GM18873 (cell line): ENCODE measurements around the gene CATSPERB.
"Not testable (repeated sequence)": the region's sequence is repeated elsewhere in the genome, so short reads cannot be mapped to it uniquely, and the experiment has no call there.

Source experiments
- ATAC-seq: cut with Tn5 transposase; IDR thresholded peaks from one replicate; pipeline ENCODE4 v1.9.1; 2021; ENCODE audit warnings: mild to moderate bottlenecking, moderate library complexity, moderate number of reproducible peaks; ENCODE audit not compliant: unreplicated experiment, low FRiP score

CATSPERB gene

DNA sequence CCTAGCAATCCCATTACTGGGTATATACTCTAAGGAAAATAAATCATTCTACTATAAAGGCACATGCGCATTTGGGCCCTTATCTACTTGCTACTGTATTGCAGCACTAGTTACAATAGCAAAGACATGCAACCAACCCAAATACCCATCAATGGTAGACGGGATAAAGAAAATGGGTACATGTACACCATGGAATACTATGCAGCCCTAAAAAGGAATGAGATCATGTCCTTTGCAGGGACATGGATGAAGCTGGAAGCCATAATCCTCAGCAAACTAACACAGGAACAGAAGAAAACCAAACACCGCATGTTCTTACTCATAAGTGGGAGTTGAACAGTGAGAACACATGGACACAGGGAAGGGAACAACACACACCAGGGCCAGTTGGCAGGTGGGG is 54.2 kb downstream of the CATSPERB start:
- ATAC-seq, result not testable (repeated sequence)

DNA sequence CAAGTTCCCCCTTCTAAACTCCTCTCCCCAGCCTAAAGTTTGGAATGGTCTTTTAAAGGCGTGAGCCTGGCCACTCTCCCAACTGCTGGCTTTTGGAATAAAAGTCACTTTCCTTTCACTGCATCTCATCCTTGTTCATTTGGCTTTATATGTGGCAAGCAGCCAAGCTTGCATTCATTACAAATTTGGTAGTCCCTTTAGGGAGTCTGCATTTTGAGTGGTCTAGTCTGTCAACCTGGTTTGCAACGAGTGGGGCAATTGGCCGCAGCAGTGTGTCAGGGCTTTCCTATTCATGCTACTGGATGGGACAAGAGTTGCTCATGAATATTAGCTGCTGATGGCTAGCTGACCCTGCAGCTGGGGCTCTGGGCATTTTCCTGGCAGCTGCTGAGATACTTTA is 57.0 kb downstream of the CATSPERB start:
- ATAC-seq, result no peak

DNA sequence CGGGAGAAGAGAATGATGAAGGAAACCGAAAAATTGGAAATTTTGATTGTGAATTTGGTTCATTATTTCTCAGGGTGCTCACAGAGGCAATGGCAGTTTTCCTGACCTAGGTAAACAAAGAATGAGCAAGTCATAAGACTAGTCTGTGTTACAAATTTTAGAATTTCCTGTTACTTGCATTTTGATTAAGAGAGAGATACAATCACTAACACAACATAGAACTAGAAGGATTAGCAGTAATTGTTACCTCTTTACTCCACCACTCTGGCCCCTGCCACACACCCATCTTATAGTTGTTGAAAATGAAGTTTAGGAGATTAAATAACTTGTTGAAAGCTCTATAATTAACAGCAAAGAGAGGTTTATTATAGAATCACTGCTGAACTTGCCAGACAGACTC is 62.0 kb downstream of the CATSPERB start:
- no peak for ATAC-seq

DNA sequence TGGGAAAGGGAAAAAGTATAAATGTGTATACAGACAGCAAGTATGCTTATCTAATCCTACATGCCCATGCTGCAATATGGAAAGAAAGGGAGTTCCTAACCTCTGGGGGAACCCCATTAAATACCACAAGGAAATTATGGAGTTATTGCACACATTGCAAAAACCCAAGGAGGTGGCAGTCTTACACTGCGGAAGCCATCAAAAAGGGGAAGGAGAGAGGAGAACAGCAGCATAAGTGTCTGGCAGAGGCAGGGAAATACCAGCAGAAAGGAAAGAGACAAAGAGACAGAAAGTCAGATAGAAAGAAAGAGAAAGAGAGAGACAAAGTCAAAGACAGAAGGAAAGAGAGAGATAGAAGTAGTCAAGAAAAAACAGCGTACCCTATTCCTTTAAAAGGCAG is 64.8 kb downstream of the CATSPERB start:
- not testable (repeated sequence) for ATAC-seq

DNA sequence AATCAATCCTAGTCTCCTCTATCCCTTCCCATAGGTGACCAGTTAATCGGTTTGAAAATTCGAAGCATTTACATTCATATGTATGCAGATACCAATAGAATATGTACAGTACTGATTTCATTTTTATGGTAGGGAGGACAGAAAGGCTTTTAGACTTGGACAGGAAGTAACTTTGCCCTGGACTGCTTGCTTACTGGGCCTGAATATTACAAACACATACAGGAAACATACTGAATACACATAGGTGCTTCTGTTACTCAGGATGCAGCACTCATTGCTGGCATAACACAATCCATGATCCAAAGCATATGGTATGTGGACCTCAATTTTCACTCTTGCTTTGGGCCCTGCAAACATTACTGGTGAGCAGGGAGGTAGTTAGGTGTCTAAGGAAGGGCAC is 71.1 kb downstream of the CATSPERB start:
- no peak for ATAC-seq

DNA sequence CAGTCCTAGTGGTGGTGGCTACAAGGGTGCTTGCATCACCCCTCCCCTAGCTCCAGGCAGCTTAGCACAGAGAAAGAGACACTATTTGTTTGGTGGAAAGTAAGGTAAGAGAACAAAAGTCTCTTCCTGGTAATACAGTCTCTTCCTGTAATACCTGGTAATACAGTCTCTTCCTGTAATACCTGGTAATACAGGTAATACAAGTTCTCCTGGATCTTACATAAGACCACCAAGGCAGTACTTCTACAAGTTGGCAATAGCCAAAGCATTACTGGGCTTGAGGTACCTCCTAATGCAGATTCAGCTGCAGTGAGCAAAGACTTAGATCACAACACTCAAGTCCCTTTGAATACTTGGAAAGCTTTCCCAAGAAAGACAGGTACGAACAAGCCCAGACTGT is 77.0 kb downstream of the CATSPERB start:
- no peak for ATAC-seq

DNA sequence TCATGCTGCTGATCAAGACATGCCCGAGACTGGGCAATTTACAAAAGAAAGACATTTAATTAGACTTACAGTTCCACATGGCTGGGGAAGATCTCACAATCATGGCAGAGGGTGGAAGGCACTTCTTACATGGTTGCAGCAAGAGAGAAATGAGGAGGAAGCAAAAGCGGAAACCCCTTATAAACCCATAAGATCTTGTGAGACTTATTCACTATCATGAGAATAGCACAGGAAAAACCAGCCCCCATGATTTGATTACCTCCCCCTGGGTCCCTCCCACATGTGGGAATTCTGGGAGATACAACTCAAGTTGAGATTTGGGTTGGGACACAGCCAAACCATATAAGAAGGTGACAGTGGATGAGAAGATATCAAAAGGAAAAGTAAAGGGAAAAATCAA is 78.4 kb downstream of the CATSPERB start:
- ATAC-seq, result no peak

DNA sequence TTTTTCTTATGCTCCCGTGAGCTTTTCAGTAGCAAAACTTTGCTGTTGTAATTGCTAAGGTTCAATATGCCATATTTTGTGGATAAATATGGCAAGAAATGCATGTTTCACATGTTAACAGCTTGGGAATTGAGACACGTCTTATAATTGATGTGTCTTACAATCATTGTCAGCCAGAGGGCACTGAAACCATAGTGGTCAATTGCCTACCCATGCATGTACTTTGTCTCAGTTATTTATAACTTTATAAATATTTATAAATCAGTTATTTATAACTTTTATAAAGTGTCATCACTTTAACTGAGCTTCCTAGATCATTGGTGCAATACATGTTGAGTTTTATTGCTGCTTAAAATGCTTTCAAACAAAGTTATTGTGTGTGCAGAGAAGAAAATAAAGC is 82.0 kb downstream of the CATSPERB start:
- ATAC-seq, result no peak

DNA sequence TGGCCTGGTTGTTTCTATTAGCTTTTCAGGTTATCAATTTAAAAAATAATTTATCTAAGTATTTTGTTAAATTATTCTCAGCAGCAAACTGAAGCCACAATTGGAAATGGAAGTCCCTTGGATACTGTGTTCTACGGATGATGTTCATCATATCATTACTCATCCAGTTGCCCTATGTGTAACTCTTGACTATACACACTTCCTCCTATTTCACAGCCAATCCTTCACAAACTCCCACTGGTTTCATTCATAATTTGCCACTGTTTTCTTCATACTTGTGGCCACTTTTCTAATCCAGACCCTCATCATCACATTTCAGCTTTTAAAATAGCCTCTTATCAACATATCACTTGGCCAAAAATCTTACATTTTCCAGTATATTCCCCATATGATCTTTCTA is 84.0 kb downstream of the CATSPERB start:
- no peak for ATAC-seq

DNA sequence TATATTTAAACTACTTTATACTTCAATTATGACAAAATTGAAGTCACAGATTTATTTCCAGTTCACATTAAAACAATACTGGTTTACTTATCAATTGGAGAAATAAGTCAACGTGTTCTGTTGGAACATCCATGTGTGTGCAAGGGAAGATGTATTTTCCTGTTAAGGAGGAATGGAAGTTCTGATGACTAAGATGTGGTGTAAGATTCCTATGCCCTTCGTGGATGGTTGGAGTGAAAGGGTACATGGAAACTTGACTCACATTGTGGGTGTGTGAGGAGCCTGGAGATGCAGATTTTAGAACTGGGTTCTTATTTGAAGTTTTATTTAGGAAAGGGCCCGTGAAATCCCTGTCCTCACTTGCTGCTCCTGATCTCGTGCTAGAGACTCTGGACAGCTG is 95.3 kb downstream of the CATSPERB start:
- no peak for ATAC-seq

DNA sequence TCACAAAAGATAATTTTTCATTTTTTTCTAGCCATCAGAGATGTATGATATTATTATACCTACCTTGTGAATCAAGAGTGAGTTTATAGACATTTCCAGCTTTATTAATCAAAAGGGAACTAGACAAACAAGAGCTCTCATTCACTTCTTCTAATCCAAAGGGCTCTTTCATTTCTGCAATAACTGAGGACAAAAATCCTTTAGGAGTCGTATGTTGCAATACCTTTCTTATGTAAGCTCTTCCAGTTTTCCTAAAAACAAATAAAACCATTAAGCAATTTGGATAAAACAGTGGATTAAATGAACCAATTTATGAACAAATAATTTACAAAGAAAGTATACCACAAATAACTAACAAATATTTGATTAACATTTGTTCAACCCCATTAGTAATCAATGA is 107.1 kb downstream of the CATSPERB start:
- no peak for ATAC-seq

DNA sequence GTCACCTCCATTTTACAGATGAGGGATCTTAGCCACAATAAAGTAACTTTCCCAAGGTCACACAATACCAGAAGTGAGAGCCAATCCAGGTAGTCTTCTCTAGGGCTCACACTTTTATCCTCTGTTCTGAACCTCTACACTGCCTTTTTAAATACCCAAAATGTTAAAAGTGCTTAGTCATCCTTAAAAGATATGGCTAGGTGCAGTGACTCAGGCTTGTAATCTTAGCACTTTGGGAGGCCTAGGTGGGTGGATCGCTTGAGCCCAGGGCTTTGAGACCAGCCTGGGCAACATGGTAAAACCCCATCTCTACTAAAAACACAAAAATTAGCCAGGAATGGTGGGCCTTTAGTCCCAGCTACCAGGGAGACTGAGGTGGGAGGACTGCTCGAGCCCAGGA is 117.7 kb downstream of the CATSPERB start:
- no peak for ATAC-seq

DNA sequence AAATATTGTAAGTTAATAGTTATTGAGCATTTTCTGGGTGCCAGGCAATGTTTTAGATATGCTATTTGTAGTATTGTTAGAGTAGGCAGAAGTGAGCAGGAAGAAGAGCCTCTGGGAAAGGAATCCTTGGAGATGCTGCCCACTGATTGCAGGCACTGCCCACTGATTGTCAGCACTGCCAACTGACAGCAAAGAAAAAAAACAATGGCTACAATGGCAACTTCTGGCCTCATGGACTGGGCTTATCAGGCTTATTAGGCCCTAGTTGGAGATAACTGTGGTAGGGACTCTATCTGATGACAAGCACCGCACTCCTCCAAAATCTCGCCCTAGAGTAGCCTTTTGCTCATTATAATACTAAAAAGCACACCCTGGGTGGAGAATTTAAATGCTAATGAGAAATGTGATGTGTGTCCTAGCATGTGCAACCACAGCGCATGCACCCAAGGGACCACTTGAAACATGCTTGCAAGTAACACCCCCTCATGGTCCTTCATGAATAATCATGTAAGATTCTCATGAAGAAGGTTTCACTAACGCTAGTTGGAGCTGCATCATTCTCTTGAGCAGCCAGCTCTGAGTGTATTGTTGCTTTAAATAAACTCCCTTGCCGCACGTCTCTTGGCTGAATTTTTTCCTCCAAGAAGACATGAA is 118.3 kb downstream of the CATSPERB start:
- no peak for ATAC-seq

DNA sequence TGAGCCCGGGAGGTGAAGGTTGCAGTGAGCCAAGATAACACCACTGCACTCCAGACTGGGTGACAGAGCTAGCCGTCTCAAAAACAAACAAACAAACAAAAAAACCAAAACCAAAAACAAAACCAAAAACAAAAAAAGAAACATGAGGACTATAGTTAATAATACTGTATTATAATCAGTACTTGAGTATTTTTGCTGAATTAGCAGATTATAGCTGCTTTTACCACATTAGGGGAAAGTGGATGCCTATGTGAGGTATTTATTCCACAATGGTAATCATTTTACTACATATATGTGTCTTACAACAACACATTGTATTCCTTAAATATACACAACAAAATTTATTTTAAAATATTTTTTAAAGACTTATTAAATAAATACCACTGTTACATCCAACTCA is 120.4 kb downstream of the CATSPERB start:
- no peak for ATAC-seq

DNA sequence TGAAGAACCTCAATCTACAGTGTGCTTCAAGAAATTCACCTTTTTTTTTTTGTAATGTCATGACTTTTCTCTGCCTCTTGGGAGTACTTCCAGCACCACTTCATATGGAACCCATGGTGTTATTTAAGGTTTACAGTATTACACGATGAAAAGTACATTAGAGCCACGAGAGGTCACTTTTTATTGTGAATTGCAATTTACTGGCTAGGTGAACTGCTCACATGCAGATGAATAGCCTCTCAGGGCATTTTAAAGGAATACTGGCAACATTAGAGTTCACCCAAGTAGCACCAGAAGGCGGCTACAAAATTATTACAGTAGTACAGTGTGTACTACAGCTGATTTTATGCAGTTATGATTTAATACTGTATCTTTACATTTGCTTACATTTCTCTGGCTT is 122.7 kb downstream of the CATSPERB start:
- ATAC-seq, result no peak

DNA sequence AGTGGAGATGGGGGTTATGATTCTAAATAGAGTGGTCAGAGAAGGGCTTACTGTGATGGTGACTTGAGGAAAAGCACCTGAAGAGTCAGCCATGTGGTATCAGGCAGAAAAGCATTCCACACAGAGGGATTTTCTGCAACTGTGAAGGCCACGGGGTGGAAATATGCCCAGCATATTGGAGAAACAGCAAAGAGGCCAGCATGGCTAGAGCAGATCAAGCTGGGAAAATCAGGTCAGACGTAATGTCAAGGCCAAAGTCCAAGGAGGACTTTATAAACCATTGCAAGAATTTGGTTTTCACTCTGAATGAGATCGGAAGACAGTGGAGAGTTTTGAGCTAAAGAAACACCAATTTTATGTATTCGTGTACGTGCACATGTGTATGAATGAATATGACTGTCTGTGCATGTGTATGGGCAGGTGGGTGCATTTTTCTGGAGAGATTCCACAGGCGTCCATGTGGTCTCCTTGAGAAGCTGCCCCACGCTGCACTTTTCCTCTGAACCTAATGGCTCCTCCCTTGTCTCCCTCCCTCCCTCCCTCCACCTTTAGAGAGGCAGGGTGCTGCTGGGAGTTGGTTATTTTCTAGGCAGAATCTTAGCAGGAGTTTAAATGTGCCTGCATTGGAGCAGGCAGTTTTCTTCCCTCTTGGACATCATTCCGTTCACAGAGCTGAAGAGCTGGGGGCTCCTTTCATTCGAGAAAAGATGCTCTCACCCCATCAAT is 124.4 kb downstream of the CATSPERB start:
- no peak for ATAC-seq

DNA sequence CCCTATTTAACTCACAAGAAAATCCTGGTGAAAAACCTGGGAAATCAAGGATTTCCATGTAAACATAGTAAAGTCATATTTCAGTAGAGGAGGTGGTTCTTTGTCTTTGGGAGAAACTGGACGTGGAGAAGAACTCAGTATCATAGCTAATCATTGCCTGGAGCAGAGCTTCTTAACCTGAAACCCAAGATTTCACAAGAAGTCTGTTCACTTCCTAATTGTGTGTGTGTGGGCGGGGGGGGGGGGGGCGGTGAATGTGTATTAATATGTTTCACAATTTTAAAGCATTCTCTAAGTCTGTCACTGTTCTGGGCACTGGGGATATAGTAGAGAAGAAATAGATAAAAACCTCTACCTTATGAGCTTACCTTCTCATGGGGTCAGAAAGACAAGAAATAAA is 125.0 kb downstream of the CATSPERB start:
- no peak for ATAC-seq

DNA sequence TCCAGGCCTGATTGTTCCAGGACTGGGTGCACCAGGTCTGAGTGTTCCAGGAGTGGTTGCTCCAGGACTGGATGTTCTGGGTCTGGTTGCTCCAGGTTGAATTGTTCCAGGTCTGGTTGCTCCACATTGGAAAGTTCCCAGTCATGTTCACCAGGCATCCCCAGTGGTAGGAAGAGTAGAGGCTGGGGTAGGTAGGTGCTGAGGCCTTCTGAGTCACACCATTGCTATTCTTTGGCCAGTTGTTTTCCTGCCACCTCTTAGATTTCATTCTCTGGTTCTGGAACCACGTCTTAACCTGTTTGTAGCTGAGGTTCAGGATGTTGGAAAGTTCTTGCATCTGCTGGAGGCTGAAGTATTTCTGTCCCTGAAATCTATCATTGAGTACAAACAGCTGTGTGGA is 127.3 kb downstream of the CATSPERB start:
- not testable (repeated sequence) for ATAC-seq

DNA sequence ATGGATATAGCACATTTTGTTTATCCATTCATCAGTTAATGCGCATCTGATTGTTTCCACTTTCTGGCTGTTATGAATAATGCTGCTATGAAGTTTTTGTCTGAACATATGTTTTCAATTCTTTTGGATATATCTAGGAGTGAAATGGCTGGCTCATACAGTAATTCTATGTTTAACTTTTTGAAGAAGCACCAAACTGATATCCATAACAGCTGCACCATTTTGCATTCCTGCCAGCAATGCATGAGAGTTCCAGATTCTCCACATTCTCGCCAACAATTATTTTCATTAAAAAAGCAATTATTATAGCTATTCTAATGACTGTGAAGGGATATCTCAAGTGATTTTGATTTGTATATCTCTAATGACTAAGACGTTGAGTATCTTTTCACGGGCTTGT is 131.9 kb downstream of the CATSPERB start:
- no peak for ATAC-seq

DNA sequence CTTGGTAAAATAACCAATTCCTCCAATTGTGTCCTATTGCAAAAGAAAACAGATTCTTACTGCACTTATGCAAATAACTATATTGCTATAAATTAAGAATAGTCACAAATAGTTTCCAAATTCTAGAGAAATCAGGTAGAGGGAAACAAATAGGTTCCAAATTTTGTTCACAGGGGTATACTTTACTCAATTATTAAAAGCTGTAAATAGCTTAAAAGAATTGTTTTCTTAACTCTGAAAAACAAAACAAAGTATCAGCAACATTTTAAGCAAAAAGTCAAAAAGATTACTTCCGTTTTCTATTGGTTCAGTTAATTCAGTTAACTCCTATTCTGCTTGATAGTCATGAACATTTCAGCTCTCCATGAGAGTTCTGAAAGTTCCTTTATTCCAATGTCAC is 136.2 kb downstream of the CATSPERB start:
- ATAC-seq, result no peak

DNA sequence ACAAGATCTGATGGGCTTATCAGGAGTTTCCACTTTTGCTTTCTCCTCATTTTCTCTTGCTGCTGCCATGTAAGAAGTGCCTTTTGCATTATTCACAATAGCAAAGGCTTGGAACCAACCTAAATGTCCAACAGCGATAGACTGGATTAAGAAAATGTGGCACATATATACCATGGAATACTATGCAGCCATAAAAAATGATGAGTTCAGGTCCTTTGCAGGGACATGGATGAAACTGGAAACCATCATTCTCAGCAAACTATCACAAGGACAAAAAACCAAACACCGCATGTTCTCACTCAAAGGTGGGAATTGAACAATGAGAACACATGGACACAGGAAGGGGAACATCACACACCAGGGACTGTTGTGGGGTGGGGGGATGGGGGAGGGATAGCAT is 137.9 kb downstream of the CATSPERB start:
- ATAC-seq, result not testable (repeated sequence)

DNA sequence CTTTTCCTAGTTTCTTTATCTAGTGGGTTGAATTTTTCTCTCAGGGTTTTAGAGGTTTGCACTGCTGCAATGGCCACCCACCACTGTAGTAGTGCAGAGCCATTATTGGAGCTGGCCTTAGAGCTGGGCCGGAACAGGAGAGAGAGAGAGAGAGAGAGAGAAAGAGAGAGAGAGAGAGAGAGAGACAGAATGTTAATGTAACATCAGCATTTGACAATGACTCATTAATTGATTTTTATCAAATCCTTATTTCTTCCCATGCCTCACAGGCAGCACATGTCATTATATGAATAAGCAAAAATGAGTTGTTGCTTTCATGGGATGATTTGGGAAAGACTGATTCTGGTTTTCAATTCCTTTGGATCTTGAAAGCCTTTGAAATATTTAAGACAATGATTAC is 145.5 kb downstream of the CATSPERB start:
- no peak for ATAC-seq
